22Rv1 (cell line): ENCODE data around the gene UVRAG.

Experiments used
- CTCF ChIP-seq: fragments of 450-650 bp; IDR thresholded peaks from 2 replicates; pipeline ENCODE4 v1.5.1; 2017; ENCODE audit warnings: mild to moderate bottlenecking
- ZFX ChIP-seq: fragments of 450-650 bp; IDR thresholded peaks from 2 replicates; pipeline ENCODE4 v1.6.1; 2017; ENCODE audit warnings: antibody characterized with exemption, borderline replicate concordance

GRCh38 chr11:75919525-75919924, 104.5 kb downstream of the UVRAG start:
- TF ChIP-seq CTCF (no peak), ZFX (no peak)
